ENCODE results near the gene EML4.

DNA sequence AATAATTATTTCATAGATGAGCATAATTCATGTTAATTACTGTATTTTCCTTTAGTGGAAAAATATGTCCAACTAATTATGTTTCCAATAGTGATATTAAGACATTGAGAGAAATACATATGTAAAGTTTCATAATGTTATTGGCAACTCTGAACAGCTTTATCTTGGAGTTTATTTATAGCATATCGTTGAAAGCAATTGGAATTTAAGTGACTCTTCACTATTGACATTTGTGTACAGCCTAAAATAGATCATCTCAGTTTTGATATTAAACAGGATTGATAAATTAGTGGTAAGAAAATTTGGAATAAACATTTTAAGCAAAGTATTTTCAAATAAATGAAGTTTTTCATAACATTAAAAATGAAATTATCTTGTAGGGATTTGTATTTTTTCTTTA lies 79.7 kb downstream of the EML4 start:
- TF ChIP-seq, protein P1, sequence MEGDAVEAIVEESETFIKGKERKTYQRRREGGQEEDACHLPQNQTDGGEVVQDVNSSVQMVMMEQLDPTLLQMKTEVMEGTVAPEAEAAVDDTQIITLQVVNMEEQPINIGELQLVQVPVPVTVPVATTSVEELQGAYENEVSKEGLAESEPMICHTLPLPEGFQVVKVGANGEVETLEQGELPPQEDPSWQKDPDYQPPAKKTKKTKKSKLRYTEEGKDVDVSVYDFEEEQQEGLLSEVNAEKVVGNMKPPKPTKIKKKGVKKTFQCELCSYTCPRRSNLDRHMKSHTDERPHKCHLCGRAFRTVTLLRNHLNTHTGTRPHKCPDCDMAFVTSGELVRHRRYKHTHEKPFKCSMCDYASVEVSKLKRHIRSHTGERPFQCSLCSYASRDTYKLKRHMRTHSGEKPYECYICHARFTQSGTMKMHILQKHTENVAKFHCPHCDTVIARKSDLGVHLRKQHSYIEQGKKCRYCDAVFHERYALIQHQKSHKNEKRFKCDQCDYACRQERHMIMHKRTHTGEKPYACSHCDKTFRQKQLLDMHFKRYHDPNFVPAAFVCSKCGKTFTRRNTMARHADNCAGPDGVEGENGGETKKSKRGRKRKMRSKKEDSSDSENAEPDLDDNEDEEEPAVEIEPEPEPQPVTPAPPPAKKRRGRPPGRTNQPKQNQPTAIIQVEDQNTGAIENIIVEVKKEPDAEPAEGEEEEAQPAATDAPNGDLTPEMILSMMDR (IDR thresholded peaks at IDR 0.05) = no peak
- no peak for TF ChIP-seq EZH2 (IDR thresholded peaks at IDR 0.05; ENCODE audit: borderline replicate concordance, insufficient read depth, low read depth, low read length, poor library complexity, severe bottlenecking)
